ENCODE measurements around the gene CD300H.

Gene CD300H

GRCh38 chr17:74529243-74529642, 38.1 kb downstream of the CD300H start:
- in situ Hi-C loops (cut with HindIII; ENCODE audit: low sequenced_read_pairs), result no loop called here
- DNase-seq (ENCODE audit: low read depth), result no peak
- TF ChIP-seq, protein P1, sequence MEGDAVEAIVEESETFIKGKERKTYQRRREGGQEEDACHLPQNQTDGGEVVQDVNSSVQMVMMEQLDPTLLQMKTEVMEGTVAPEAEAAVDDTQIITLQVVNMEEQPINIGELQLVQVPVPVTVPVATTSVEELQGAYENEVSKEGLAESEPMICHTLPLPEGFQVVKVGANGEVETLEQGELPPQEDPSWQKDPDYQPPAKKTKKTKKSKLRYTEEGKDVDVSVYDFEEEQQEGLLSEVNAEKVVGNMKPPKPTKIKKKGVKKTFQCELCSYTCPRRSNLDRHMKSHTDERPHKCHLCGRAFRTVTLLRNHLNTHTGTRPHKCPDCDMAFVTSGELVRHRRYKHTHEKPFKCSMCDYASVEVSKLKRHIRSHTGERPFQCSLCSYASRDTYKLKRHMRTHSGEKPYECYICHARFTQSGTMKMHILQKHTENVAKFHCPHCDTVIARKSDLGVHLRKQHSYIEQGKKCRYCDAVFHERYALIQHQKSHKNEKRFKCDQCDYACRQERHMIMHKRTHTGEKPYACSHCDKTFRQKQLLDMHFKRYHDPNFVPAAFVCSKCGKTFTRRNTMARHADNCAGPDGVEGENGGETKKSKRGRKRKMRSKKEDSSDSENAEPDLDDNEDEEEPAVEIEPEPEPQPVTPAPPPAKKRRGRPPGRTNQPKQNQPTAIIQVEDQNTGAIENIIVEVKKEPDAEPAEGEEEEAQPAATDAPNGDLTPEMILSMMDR (IDR thresholded peaks at IDR 0.05; ENCODE audit: low read depth, low read length, missing control alignments), result no peak
- no peak overlapping the region for H3K4me3 ChIP-seq (ENCODE audit: low read depth, low read length)

DNA sequence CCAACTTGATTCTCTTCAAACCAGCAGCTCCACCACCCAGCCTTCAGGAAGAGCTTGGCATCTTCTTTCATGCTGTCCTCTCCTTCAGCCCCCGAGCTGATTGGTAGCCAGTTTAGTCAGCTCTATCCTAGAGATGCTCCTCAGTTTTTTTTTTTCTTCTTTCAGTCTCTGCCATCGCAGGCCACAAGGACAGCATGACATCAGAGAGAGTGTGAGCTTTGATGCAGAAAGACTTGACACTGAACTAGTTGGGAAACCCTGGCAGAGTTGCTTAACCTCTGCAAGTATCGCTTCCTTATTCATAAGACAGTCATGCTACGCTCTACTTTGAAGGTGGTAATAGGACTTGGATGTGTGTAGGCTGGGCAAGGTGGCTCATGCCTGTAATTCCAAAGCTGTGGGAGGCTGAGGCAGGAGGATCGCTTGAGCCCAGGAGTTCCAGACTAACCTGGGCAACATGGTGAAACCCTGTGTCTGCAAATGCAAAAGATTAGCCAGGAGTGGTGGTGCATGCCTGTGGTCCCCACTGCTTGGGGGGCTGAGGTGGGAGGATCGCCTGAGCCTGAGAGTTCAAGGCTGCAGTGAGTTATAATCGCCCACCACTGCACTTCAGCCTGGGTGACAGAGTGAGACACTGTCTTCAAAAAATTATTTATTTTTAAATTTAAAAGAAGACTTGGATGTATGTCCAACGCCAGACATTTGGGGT, 38.7 kb downstream of the CD300H start:
- TF ChIP-seq, protein P1 (IDR thresholded peaks at IDR 0.05; ENCODE audit: low read depth, low read length, missing control alignments), result no peak
- DNase-seq (ENCODE audit: low read depth), result no peak
- in situ Hi-C loops (cut with HindIII; ENCODE audit: low sequenced_read_pairs), result no loop called here
- no peak overlapping the region for H3K4me3 ChIP-seq (ENCODE audit: low read depth, low read length)

DNA sequence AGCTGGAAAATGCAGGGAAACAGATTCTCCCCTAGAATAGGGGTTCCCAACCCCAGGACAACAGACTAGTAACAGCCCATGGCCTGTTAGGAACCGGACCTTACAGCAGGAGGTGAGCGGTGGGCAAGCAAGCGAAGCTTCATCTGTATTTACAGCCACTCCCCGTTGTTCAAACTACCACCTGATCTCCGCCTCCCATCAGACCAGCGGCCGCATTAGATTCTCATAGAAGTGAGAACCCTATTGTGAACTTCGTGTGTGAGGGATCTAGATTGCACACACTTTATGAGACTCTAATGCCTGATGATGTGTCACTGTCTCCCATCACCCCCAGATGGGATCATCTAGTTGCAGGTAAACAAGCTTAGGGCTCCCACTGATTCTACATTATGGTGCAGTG, 39.6 kb downstream of the CD300H start:
- DNase-seq (ENCODE audit: low read depth), result no peak
- no peak overlapping the region for H3K4me3 ChIP-seq (ENCODE audit: low read depth, low read length)
- TF ChIP-seq, protein P1 (IDR thresholded peaks at IDR 0.05; ENCODE audit: low read depth, low read length, missing control alignments), result no peak
- in situ Hi-C loops (cut with HindIII; ENCODE audit: low sequenced_read_pairs), result no loop called here

GRCh38 chr17:74527081-74527480, 40.2 kb downstream of the CD300H start:
- no peak for DNase-seq (ENCODE audit: low read depth)
- H3K4me3 ChIP-seq (ENCODE audit: low read depth, low read length), result no peak overlapping the region
- TF ChIP-seq, protein P1 (IDR thresholded peaks at IDR 0.05; ENCODE audit: low read depth, low read length, missing control alignments), result no peak

GRCh38 chr17:74526681-74527080, 40.6 kb downstream of the CD300H start:
- DNase-seq (ENCODE audit: low read depth), result no peak
- TF ChIP-seq, protein P1 (IDR thresholded peaks at IDR 0.05; ENCODE audit: low read depth, low read length, missing control alignments), result no peak
- no peak overlapping the region for H3K4me3 ChIP-seq (ENCODE audit: low read depth, low read length)
- in situ Hi-C loops (cut with HindIII; ENCODE audit: low sequenced_read_pairs), result no loop called here

More at GRCh38 chr17:74527081-74527480, 40.2 kb downstream of the CD300H start:
- in situ Hi-C loops (cut with HindIII; ENCODE audit: low sequenced_read_pairs), result no loop called here

DNA sequence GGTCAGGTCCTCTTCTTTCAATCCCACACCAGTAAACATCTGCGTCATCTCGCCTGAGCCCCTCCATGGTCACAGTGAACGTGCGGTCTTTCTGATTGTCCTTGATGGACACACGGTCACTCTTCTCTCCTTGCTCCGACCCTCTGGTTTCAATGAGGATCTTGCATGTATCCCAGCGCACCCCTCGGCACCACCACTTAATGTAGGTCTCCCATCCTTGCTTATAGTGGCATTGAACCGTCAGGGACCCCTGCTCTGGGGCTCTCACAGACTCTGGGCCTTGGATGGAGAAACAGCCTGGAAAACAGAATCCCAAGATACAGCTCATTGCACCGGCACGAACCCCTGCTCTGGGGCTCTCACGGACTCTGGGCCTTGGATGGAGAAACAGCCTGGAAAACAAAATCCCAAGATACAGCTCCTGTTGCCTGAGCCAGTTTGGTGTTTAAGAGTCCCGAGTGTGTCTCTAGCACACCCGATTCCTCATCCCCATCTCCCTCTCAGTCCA, 41.5 kb downstream of the CD300H start:
- in situ Hi-C loops (cut with HindIII; ENCODE audit: low sequenced_read_pairs), result no loop called here
- H3K4me3 ChIP-seq (ENCODE audit: low read depth, low read length), result no peak overlapping the region
- TF ChIP-seq, protein P1 (IDR thresholded peaks at IDR 0.05; ENCODE audit: low read depth, low read length, missing control alignments), result no peak

More for the DNA sequence above, 41.5 kb downstream of the CD300H start:
- no peak for DNase-seq (ENCODE audit: low read depth)
